ENCODE results near the gene CPT1B. TPM values are rescaled to one million over a fixed set of nuclear protein-coding genes. Genes with fewer than 3 reads are reported as not detected.

Gene CPT1B
- total RNA-seq, 1 donor from 2014 or later: 0.43 TPM

- Histone ChIP-seq H3K27ac (no peak overlapping the region), H3K9me3 (no peaks in the 10 kb centered on the region), H3K4me3 (no peak overlapping the region), H3K4me1 (peaks cover 0 to 8% of the 10 kb centered on the region in 2 donors), H3K36me3 (no peaks in the 10 kb centered on the region), H3K27me3 (no peaks in the 10 kb centered on the region)
- no peak for DNase-seq (ENCODE audit: low spot score in 2 of 2)
- intact Hi-C loops (cut with DNase I): loop anchor here (1.0 to 5.0 kb wide), 3 partner anchors 21 to 54 kb away; partner anchors contain the start of genes CHKB, LMF2 and NCAPH2
- no peak for TF ChIP-seq CTCF (IDR thresholded peaks at IDR 0.05)
These were observed 16.5 kb downstream of the CPT1B start for GRCh38 chr22:50561401-50562358.

- no peak for TF ChIP-seq CTCF (IDR thresholded peaks at IDR 0.05)
- no peak for DNase-seq (ENCODE audit: low spot score in 2 of 2)
- Histone ChIP-seq H3K9me3 (no peaks in the 10 kb centered on the region), H3K4me3 (no peak overlapping the region), H3K36me3 (no peaks in the 10 kb centered on the region), H3K4me1 (peaks cover 0 to 8% of the 10 kb centered on the region in 2 donors), H3K27ac (no peak overlapping the region), H3K27me3 (no peaks in the 10 kb centered on the region)
- intact Hi-C loops (cut with DNase I): loop anchor here (5.0 kb wide), 1 partner anchor 53 kb away; the partner anchor contains the start of genes LMF2 and NCAPH2
These were observed 18.2 kb downstream of the CPT1B start for GRCh38 chr22:50560034-50560433.

- Histone ChIP-seq H3K4me1 (no peaks in the 10 kb centered on the region), H3K27me3 (no peaks in the 10 kb centered on the region), H3K9me3 (no peaks in the 10 kb centered on the region), H3K4me3 (no peak overlapping the region), H3K27ac (no peak overlapping the region), H3K36me3 (no peaks in the 10 kb centered on the region)
- DNase-seq (ENCODE audit: low spot score in 2 of 2): no peak
- no peak for TF ChIP-seq CTCF (IDR thresholded peaks at IDR 0.05)
- intact Hi-C loops (cut with DNase I): no loop called here
These were observed 21.5 kb downstream of the CPT1B start for GRCh38 chr22:50556703-50557102.

- H3K27ac ChIP-seq: no peak overlapping the region
- no peak for TF ChIP-seq CTCF (IDR thresholded peaks at IDR 0.05)
- H3K4me1 ChIP-seq: peaks cover 5 to 7% of the 10 kb centered on the region in 2 donors
- H3K27me3 ChIP-seq: peaks cover 12% of the 10 kb centered on the region
- H3K9me3 ChIP-seq: no peaks in the 10 kb centered on the region
- DNase-seq (ENCODE audit: low spot score in 2 of 2): no peak
- H3K4me3 ChIP-seq: no peak overlapping the region
- intact Hi-C loops (cut with DNase I): no loop called here
- no peaks in the 10 kb centered on the region for H3K36me3 ChIP-seq
These were observed 24.9 kb downstream of the CPT1B start for GRCh38 chr22:50553310-50553709.

GRCh38 chr22:50551160-50551752 is 27.0 kb downstream of the CPT1B start:
- DNase-seq (ENCODE audit: low spot score in 2 of 2): no peak
- Histone ChIP-seq H3K4me1 (peaks cover 5 to 7% of the 10 kb centered on the region in 2 donors), H3K36me3 (no peaks in the 10 kb centered on the region), H3K9me3 (no peaks in the 10 kb centered on the region), H3K27me3 (peaks cover 19% of the 10 kb centered on the region), H3K27ac (no peak overlapping the region), H3K4me3 (no peak overlapping the region)
- intact Hi-C loops (cut with DNase I): no loop called here
- no peak for TF ChIP-seq CTCF (IDR thresholded peaks at IDR 0.05)
